Measurements from ENCODE around the gene ROR2. TPM values are rescaled to one million over a fixed set of nuclear protein-coding genes. Genes with fewer than 3 reads are reported as not detected.

Gene ROR2
- total RNA-seq, 2 experiments from 2014 or later, result not detected

DNA sequence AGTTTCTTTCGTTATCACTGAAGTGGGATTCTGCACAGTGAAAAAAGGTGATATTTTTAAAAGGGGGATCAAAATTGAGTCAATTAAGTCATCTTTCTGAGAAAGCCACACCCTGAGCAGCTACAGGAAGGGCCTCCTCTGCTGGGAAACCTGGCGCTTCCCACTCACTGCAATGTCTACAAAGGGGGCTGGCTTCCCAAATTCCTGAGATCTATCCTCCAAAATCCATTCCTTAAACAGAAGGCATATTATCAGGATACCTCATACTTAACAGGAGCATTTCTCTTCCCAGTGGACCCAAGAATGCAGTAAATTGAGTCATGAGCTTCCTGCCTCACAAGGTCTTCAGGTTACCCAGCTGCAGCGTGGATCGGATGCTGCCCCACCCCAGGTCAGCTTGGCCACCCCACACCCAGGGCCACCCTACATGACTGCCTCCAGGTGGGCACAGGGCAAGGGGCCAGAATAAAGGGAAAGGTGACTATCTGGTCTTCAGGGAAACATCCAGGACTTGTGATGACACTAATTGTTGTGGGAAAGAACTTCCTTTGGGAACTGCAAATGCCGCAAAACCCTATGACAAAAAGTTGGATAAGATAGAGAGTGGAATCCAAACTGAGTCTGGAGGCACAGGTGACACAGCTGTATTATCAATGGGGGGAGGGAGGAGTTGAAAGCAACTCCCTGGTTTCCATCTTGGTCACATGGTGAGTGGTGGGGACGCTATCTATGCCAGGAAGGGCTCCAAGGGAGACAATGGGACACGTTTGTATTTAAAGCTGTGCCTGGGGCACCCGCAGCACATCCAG is 42.3 kb downstream of the ROR2 start:
- H3K9me3 Mint-ChIP-seq, result no peaks in the 10 kb centered on the region
- POLR2A ChIA-PET, result no interaction called here

GRCh38 chr9:91905991-91906469 is 44.0 kb downstream of the ROR2 start:
- H3K4me3 Mint-ChIP-seq, result no peak overlapping the region
- no peaks in the 10 kb centered on the region for H3K36me3 Mint-ChIP-seq (ENCODE audit: low read depth)
- Histone ChIP-seq H3K4me3 (ENCODE audit: low read length) (peak overlapping the region; percentile 50), H3K27me3 (ENCODE audit: control insufficient read depth in 1 of 2, insufficient read depth in 2 of 2, low read length in 2 of 2) (no peaks in the 10 kb centered on the region), H3K4me1 (ENCODE audit: insufficient read depth, low read length) (peaks cover 21% of the 10 kb centered on the region), H3K36me3 (ENCODE audit: insufficient read depth, low read length) (no peaks in the 10 kb centered on the region), H3K9me3 (ENCODE audit: control insufficient read depth in 1 of 2, insufficient read depth in 1 of 2, low read length in 2 of 2) (peaks cover 0 to 5% of the 10 kb centered on the region in 2 experiments), H3K27ac (ENCODE audit: low read depth in 1 of 2, low read length in 2 of 2) (no peak overlapping the region)
- no peak overlapping the region for H3K27ac Mint-ChIP-seq
- H3K27me3 Mint-ChIP-seq, result peaks cover 13% of the 10 kb centered on the region
- TF ChIP-seq, protein P1, sequence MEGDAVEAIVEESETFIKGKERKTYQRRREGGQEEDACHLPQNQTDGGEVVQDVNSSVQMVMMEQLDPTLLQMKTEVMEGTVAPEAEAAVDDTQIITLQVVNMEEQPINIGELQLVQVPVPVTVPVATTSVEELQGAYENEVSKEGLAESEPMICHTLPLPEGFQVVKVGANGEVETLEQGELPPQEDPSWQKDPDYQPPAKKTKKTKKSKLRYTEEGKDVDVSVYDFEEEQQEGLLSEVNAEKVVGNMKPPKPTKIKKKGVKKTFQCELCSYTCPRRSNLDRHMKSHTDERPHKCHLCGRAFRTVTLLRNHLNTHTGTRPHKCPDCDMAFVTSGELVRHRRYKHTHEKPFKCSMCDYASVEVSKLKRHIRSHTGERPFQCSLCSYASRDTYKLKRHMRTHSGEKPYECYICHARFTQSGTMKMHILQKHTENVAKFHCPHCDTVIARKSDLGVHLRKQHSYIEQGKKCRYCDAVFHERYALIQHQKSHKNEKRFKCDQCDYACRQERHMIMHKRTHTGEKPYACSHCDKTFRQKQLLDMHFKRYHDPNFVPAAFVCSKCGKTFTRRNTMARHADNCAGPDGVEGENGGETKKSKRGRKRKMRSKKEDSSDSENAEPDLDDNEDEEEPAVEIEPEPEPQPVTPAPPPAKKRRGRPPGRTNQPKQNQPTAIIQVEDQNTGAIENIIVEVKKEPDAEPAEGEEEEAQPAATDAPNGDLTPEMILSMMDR (IDR thresholded peaks at IDR 0.05), result no peak
- ChIA-PET POLR2A (interaction anchor here (0.5 to 0.9 kb wide), 2 partner anchors 9 to 29 kb away, joined by 3 to 4 read pairs; no protein-coding TSS in a partner anchor), CTCF (no interaction called here)
- H3K4me1 Mint-ChIP-seq (ENCODE audit: low read depth), result peaks cover 5% of the 10 kb centered on the region
- ATAC-seq (ENCODE audit: poor library complexity) (peak; percentile 79), DNase-seq (peak in 13 of 14 experiments; percentile 5 to 74 (median 19))
- H3K9me3 Mint-ChIP-seq, result no peaks in the 10 kb centered on the region
- intact Hi-C loops (cut with DNase I, micrococcal nuclease), result no loop called here

More for the DNA sequence above, 42.3 kb downstream of the ROR2 start:
- Histone ChIP-seq H3K4me1 (ENCODE audit: insufficient read depth, low read length) (peaks cover 21% of the 10 kb centered on the region), H3K36me3 (ENCODE audit: insufficient read depth, low read length) (no peaks in the 10 kb centered on the region), H3K27ac (ENCODE audit: low read depth in 1 of 2, low read length in 2 of 2) (no peak overlapping the region), H3K9me3 (ENCODE audit: control insufficient read depth in 1 of 2, insufficient read depth in 1 of 2, low read length in 2 of 2) (peaks cover 0 to 5% of the 10 kb centered on the region in 2 experiments), H3K27me3 (ENCODE audit: control insufficient read depth in 1 of 2, insufficient read depth in 2 of 2, low read length in 2 of 2) (no peaks in the 10 kb centered on the region), H3K4me3 (ENCODE audit: low read length) (no peak overlapping the region)
- H3K27me3 Mint-ChIP-seq, result peaks cover 10% of the 10 kb centered on the region
- H3K36me3 Mint-ChIP-seq (ENCODE audit: low read depth), result no peaks in the 10 kb centered on the region
- CTCF ChIA-PET, result interaction anchor here (1.7 kb wide), 1 partner anchor 15 kb away, joined by 4 read pairs; no protein-coding TSS in a partner anchor
- ATAC-seq (ENCODE audit: poor library complexity) (no peak), DNase-seq (no peak)
- H3K4me3 Mint-ChIP-seq, result no peak overlapping the region
- TF ChIP-seq, protein P1 (IDR thresholded peaks at IDR 0.05), result no peak
- peaks cover 5% of the 10 kb centered on the region for H3K4me1 Mint-ChIP-seq (ENCODE audit: low read depth)
- intact Hi-C loops (cut with DNase I, micrococcal nuclease), result no loop called here
- no peak overlapping the region for H3K27ac Mint-ChIP-seq

GRCh38 chr9:91905237-91905650 is 44.8 kb downstream of the ROR2 start:
- intact Hi-C loops (cut with DNase I, micrococcal nuclease), result no loop called here
- Histone ChIP-seq H3K4me3 (ENCODE audit: low read length) (no peak overlapping the region), H3K4me1 (ENCODE audit: insufficient read depth, low read length) (peaks cover 21% of the 10 kb centered on the region)

More at GRCh38 chr9:91905237-91905650, 44.8 kb downstream of the ROR2 start:
- Mint-ChIP-seq H3K4me3 (no peak overlapping the region), H3K27ac (no peak overlapping the region), H3K9me3 (no peaks in the 10 kb centered on the region), H3K36me3 (ENCODE audit: low read depth) (no peaks in the 10 kb centered on the region), H3K27me3 (peaks cover 11% of the 10 kb centered on the region), H3K4me1 (ENCODE audit: low read depth) (peaks cover 5% of the 10 kb centered on the region)
- Histone ChIP-seq H3K27ac (ENCODE audit: low read depth in 1 of 2, low read length in 2 of 2) (no peak overlapping the region), H3K9me3 (ENCODE audit: control insufficient read depth in 1 of 2, insufficient read depth in 1 of 2, low read length in 2 of 2) (peaks cover 0 to 5% of the 10 kb centered on the region in 2 experiments), H3K36me3 (ENCODE audit: insufficient read depth, low read length) (no peaks in the 10 kb centered on the region), H3K27me3 (ENCODE audit: control insufficient read depth in 1 of 2, insufficient read depth in 2 of 2, low read length in 2 of 2) (no peaks in the 10 kb centered on the region)
- ATAC-seq (ENCODE audit: poor library complexity) (no peak), DNase-seq (no peak)
- TF ChIP-seq, protein P1 (IDR thresholded peaks at IDR 0.05), result no peak
- POLR2A ChIA-PET, result no interaction called here
- CTCF ChIA-PET, result no interaction called here

Measured in CD4-positive, alpha-beta T cell (primary cell).